ENCODE measurements around the gene FAM149A.
A peak's percentile ranks its signal among the peaks of the same experiment; 100 is the strongest.

Gene FAM149A

GRCh38 chr4:186201535-186202230 lies 97.2 kb downstream of the FAM149A start:
- peak; percentile 33 for DNase-seq (ENCODE audit: low spot score)

- no peak for DNase-seq (ENCODE audit: low spot score)
These were observed 98.1 kb downstream of the FAM149A start for GRCh38 chr4:186202490-186203140.

DNA sequence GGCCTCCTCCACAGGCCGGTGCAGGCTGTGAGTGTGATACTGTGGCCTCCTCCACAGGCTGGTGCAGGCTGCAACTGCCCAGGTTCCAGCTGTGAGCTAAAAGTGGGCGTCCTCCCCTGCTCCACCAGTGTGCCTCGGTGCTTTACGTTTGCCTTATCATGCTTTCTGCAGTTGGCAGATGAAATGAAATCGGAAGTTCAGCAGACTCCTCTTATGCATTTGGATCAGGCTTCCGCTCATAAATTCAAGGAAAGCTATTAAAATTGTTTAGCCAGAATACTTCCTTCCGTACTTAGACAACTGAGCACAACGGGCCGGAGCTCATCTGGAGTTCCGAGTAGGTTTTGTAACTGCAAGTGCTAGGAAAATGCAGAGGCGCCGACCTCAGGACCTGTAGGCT lies 98.9 kb downstream of the FAM149A start:
- no peak for DNase-seq (ENCODE audit: low spot score)

DNA sequence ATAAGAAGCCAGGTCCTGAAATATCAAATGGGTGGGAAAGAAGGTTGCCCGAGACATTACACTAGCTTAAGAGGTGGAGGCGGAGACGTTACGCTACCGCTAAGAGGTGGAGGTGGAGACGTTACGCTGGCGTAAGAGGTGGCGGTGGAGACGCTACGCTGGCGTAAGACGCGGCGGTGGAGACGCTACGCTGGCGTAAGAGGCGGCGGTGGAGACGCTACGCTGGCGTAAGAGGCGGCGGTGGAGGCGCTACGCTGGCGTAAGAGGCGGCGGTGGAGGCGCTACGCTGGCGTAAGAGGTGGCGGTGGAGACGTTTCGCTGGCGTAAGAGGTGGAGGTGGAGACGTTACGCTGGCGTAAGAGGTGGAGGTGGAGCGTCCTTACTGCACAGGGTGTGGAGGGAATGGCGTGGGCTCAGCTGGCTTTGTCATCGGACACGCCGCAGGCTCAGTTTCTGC lies 99.6 kb downstream of the FAM149A start:
- DNase-seq (ENCODE audit: low spot score) = no peak

DNA sequence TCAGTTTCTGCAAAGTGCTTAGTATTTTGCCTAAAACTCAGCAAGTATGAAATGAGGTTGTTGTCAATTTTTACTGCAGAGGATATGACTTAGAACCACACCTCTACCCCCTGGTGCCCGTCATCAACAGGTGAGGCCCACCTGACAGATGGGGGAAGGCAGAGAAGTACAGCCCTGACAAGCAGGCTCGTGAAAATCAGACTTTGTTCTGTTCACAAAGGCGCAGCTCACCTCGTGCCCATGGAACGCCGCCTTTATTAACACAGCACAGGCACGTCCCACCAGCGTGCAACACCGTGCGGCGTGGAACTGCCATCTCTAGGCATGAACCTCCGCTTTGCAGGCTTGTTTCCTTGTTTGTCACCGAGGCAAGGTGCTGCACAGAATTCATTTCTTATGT lies 100.2 kb downstream of the FAM149A start:
- no peak for DNase-seq (ENCODE audit: low spot score)

DNA sequence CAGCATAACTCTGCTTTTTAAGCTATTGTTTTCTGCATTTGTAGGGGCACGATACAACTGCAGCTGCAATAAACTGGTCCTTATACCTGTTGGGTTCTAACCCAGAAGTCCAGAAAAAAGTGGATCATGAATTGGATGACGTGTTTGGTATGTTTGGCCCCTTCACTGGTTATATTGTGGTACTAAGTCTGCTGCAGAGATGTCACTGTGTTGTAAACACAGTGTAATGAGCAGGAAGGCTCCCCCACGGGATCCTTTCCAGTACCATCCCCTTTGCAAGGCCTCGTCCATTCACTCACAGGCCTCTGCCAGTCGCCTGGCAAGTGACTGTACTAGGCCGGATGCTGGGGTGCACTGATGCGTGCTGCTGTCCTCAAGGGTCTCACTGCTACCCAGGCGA lies 100.7 kb downstream of the FAM149A start:
- DNase-seq (ENCODE audit: low spot score) = no peak

DNA sequence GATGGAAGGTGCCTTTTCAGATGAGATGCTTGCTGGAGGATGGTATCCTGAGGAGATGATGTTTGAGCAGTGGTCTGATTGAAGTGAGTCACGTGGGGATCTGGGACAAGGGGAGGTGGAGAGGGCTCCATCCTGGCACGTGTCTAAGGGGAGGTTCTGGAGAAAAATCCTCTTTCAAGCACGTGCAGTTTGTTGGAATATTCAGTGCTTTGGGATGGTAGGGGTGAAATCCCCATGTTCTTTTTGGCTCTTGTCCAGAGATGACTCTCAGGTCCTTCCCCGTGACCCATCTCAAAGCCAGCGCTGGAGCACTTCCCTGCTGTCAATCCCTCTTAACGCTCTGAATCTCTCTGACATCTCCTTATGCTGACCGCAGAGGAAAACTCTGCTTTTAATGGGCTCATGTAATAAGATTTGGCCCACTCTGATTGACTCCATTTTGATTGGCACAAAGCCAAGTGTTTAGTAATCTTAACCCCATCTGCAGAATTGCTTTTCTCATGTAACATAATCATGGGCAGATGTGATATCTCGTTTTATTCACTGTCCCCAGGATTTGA lies 112.0 kb downstream of the FAM149A start:
- DNase-seq (ENCODE audit: low spot score) = peak; percentile 91

- DNase-seq (ENCODE audit: low spot score) = no peak
These were observed 113.3 kb downstream of the FAM149A start for GRCh38 chr4:186217733-186218293.

DNA sequence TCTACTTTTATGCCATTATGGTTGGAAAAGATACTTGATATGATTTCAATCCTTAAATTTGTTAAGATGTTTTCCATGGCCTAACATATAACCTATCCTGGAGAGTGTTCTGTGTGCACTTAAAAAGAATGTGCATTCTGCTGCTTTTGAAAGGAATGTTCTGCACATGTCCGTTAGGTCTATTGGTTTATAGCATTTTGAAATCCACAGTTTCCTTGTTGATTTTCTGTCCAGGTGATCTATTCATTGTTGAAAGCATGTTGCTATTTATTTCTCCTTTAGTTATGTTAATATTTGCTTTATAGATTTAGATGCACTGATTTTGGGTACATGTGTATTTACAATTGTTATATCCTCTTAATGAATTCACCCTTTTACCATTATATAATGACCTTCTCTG lies 117.1 kb downstream of the FAM149A start:
- no peak for DNase-seq (ENCODE audit: low spot score)

Small RNAs within 50 kb of the gene (small RNA-seq; reads per million reads assigned to genes)
- 0 reads per million in 2 experiments for gene RF00322
